Kasumi-1 (cell line): ENCODE measurements around the gene BAZ2B.
"Not testable (repeated sequence)": the region's sequence is repeated elsewhere in the genome, so short reads cannot be mapped to it uniquely, and the experiment has no call there.

Experiments used
- DNase-seq, 2 experiments: peaks; one replicate each; lab custom pipeline; 2025; lab: John Stamatoyannopoulos, UW

BAZ2B gene

GRCh38 chr2:159535261-159535660 is 81.1 kb downstream of the BAZ2B start:
- not testable (repeated sequence) for DNase-seq

DNA sequence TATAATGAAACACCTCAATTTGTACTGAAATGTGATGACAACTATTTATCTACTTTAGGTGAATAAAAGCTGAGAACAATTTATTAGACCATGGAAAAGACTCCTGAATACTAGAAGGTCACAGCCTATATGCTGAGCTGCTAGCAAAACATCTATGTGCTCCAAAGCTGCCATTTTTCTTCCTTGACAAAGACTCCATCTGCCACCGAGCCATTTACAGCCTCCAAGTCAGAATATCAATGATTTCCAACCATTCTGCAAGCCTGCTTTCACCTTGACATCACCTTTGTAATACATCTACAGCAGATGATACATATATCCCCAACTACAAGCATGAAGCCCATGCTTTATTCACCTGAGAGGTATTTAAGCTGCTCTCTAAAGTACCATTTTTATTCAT is 84.9 kb downstream of the BAZ2B start:
- no peak for DNase-seq

GRCh38 chr2:159526433-159526832 is 89.9 kb downstream of the BAZ2B start:
- no peak for DNase-seq

- DNase-seq: no peak
These were observed 91.3 kb downstream of the BAZ2B start for GRCh38 chr2:159525012-159525411.

DNA sequence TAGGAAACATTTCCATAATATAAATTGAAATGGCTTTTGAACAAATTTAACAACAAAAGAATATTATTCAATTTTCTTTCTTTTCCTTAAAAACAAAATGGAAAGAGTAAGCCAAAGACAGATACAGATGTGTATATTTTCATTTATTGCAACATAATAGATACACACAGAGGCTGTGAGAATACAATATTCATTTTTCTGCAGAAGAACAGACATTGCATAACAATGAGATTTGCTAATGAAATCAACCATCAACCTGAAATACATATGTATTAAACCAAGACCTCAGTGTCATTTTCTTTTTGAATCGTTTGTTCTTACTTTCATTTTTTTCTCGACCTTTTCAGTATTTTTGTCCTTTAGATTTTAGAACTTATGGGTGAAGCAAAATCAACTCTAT is 95.1 kb downstream of the BAZ2B start:
- DNase-seq: no peak

GRCh38 chr2:159518321-159519005 is 97.9 kb downstream of the BAZ2B start:
- DNase-seq: no peak

DNA sequence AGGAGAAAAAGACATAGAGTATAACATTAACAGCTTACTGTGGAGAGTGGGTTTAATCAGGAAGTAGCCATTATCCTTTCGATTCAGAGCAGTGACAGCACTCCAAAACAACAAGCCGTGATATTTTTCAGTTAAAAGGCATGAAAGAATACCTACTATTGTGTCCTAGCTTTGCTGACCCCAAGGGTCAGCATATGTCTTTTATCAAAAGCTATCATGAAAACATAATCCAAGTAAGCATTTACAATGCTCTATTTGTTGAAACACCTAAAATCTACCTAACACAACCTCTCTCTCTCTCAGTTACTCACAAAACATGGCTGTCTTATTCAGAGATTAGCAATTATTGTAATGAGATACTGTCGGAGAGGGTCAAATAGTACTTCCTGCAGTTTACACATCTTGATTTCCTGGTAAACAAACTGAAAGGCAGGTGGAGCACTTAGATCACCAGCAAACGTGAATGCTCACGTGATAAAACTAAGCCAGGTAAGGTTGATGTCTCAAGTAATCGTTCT is 100.0 kb downstream of the BAZ2B start:
- DNase-seq: peak; percentile 61 to 78

DNA sequence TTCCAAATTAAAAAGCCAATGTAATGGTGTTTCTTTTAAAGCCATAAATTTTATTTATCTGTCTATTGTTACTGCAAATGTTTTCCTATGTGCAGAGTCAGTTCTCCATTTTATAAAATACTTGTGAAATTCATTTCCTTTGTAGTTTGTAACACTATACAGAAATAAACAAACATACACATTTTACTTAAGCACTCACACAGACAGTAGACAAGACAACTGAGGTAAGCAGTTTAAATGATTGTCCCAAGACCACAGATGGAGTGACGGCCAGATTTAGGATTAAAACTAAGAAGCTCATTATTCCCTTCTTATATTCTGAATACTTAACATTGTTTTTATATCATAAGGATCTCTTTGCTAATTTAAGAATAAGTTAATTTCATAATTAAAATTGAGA is 100.9 kb downstream of the BAZ2B start:
- DNase-seq: no peak

DNA sequence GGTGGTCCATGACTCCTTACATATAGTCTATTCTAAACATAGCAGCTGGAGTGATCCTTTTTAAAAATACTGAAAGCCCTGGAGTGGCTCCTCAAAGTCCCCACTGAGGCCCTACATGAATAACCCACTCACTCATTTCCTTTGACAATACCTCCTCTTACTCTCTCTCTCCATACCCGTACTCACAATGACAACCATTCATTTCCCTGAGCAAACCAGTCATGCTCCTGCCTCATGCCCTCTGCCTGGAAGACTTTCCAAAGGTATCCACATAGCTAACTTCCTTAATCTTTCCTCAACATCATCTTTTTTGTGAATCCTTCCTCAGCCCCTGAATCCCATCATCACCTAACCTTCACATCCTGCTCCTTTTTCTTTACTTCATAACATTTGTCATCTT is 102.6 kb downstream of the BAZ2B start:
- DNase-seq: no peak

- no peak for DNase-seq
These were observed 108.2 kb downstream of the BAZ2B start for GRCh38 chr2:159508140-159508539.

DNA sequence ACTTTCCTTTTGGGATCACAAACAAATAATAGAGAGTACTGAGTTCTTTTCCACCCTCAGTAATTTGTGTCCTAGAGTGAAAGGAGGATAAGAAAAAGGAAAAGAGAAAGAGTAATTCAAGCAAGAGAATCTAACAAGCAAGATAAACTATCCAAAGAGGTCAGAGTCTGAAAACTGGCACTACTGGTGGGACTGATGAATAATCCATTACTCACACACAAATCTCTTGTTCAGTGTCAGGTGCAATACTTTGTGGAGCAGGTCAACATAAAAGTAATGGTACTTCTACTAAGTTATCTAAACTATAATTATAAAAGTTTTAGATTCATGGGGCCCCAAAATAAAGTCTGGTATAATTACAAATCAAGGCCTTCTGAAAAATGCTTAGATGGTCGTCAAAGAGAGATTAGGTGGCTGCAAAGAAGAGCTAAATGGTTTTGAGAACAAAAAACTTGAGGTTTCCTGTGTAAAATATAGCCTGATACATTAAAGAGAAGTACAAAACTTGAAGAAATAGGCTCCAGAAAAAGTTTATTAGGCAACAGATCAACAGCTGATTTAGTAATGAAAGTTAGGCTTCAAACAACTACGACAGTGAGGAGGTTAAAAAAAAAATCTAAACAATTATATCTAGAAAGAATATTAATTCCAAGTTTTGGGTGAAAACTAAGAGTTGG is 109.4 kb downstream of the BAZ2B start:
- DNase-seq: peak; percentile 34 to 55

- DNase-seq: no peak
These were observed 110.1 kb downstream of the BAZ2B start for GRCh38 chr2:159506202-159506601.

- DNase-seq: no peak
These were observed 111.2 kb downstream of the BAZ2B start for GRCh38 chr2:159505196-159505595.

DNA sequence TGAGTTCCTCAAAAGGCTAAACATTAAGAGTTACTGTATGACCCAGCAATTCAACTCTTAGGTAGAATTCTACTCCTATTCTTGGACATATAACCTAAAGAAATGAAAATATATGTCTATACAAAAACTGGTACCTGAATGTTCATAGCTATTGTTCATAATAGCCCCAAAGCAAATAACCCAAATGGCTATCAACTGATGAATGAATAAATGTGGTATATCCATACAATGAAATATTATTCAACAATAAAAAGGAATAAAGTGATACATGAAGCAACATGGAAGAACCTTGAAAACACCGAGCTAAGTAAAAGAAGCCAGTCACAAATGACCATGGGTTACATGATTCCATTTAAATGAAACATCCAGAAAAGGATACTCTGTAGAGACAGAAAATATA is 114.6 kb downstream of the BAZ2B start:
- no peak for DNase-seq

DNA sequence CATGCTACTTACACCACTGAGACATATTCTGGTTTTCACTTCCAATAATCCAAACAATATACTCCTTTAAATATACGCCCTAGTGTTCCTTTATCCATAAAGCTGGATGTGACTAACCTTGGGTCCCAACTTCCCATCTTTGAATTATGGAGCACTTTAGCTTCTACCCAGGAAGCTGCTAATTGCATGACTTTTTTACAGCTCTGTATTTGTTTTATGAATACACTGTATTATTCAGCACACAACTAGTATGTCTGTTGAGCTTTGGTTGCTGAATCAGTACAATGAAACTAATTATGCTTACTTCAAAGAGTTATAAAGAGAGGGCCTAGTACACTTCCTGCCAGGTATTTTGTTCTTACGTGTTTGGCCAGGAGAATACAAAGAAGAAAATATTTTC is 118.5 kb downstream of the BAZ2B start:
- no peak for DNase-seq

DNA sequence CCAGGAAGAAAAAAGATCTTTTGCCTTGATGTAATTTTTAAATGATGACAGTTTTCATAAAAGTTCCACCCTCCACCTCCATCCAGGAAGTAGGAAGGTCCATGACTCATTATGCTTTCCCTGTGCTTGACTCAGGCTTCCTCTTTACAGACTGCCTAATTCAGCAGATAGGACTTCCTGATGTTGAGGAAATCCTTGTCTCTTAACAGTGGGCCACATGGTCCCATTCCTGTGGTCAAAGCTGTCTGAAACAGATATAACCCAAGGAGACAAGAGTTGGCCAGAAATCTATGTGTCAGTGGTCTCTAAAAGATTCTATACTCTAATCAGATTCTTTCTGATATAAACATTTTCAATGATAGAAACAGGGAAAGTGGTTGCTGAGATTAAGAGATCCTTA is 119.1 kb downstream of the BAZ2B start:
- DNase-seq: peak; percentile 97 to 98

- no peak for DNase-seq
These were observed 126.9 kb downstream of the BAZ2B start for GRCh38 chr2:159489476-159489875.

- DNase-seq: no peak
These were observed 131.8 kb downstream of the BAZ2B start for GRCh38 chr2:159484532-159484931.

DNA sequence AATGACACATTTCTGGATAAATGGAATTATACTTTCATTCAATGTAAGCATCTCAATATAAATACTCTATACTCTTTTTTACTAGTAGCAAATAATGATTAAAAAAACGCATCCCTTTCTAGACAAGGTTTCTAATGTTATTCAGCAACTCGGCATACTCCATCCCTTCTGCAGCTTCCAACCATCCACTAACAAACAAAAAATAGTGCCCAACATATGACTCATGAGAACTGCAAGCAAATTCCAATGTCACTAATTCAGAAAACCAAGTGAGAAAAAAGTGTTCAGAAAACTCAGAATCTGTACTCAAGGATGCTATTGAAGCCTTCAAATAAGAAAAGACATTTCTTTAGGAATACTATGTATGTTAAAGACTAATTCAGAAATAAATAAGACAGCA is 140.0 kb downstream of the BAZ2B start:
- DNase-seq: no peak

DNA sequence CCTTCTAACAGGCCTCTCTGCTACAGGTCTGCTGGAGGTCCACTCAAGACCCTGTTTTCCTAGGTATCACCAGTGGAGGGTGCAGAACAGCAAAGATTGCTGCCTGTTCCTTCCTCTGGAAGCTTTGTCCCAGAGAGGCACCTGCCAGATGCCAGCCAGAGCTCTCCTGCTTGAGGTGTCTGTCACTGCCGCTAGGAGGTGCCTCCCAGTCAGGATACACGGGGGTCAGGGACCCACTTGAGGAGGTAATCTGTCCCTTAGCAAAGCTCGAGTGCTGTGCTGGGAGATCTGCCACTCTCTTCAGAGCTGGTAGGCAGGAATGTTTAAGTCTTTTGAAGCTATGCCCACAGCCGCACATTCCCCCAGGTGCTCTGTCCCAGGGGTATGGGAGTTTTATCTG is 140.6 kb downstream of the BAZ2B start:
- no peak for DNase-seq

- no peak for DNase-seq
These were observed 145.0 kb downstream of the BAZ2B start for GRCh38 chr2:159471340-159471739.

GRCh38 chr2:159468257-159468656 is 148.1 kb downstream of the BAZ2B start:
- DNase-seq: peak; percentile 8 to 33

DNA sequence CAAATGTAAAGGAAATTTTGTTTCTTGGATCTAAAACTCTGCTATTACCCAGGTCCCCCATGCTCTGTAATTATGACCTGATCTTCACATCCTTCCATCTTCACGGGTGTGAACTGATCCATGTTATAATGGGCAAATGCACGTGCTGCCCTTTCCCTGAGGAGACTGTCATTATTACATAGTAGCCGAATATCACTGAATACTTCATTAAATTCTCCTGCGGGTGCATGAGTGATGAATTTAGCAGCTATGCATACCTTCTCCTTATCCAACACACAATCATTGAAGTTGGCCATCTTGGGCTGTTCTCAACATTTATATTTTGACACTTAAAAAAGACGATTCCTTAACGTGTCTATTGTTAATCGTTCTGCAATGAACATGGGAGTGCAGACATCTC is 153.4 kb downstream of the BAZ2B start:
- no peak for DNase-seq
